Endothelial cell of umbilical vein (primary cell): ENCODE data around the gene NUDC. TPM values are rescaled to one million over a fixed set of nuclear protein-coding genes. Genes with fewer than 3 reads are reported as not detected.

Source experiments
- BruUV-seq: library from RNA; stranded (reverse); fragments of 400-500 nt; replicated peaks from 2 replicates; lab custom pipeline; 2021; lab: Mats Ljungman, UMichigan
- CTCF ChIA-PET: fragments of 300-600, 350-600 bp; sonication (Branson Sonifier 250); formaldehyde crosslinking; loops from one replicate; lab custom pipeline; 2021; ENCODE audit warnings: antibody characterized with exemption, inconsistent platforms; lab: Charles Lee
- POLR2A ChIA-PET: fragments of 300-600, 350-600 bp; sonication (Branson Sonifier 250); formaldehyde crosslinking; loops from one replicate; lab custom pipeline; 2021; ENCODE audit warnings: antibody characterized with exemption, inconsistent platforms; lab: Charles Lee
- DNase-seq: peaks from one replicate; pipeline ENCODE4 v3.0.0-alpha.2; 2011; ENCODE audit warnings: low read depth, low spot score
- FAIRE-seq: peaks from 2 replicates; lab custom pipeline; 2011; peaks lifted over from hg19 to GRCh38; lab: Jason Lieb, UNC
- H2AFZ ChIP-seq: 2 replicates; pipeline ENCODE4 v1.6.0; 2012; ENCODE audit warnings: low read depth, low read length, control low read depth, inconsistent platforms
- H3K27ac ChIP-seq: 2 replicates; pipeline ENCODE4 v1.5.1; 2011; ENCODE audit warnings: low read depth, mild to moderate bottlenecking, control low read depth, low read length, moderate library complexity; ENCODE audit not compliant: insufficient read depth
- H3K27me3 ChIP-seq, 2 experiments: 2 replicates each; pipeline versions ENCODE4 v1.6.0 to v1.6.1; 2011; ENCODE audit warnings: low read length in 2 of 2, mixed read lengths in 1 of 2; ENCODE audit not compliant: control insufficient read depth in 2 of 2, insufficient read depth in 2 of 2
- H3K36me3 ChIP-seq, 2 experiments: 2 replicates in 1 of 2; 3 replicates in 1 of 2; pipeline ENCODE4 v1.5.1; 2011; ENCODE audit warnings: low read length in 2 of 2, mild to moderate bottlenecking in 1 of 2, moderate library complexity in 1 of 2; ENCODE audit not compliant: control insufficient read depth in 2 of 2, insufficient read depth in 2 of 2; ENCODE audit errors: extremely low read depth in 1 of 2
- H3K4me1 ChIP-seq: 3 replicates; pipeline ENCODE4 v1.5.1; 2011; ENCODE audit warnings: mild to moderate bottlenecking, low read length; ENCODE audit not compliant: control insufficient read depth, insufficient read depth; ENCODE audit errors: extremely low read depth
- H3K4me2 ChIP-seq: 2 replicates; pipeline ENCODE4 v1.6.1; 2011; ENCODE audit warnings: low read length, control low read depth, mixed read lengths; ENCODE audit not compliant: insufficient read depth
- H3K4me3 ChIP-seq, 3 experiments: fragments of 200-600 bp in 1 of 3; sonication (generic), shearing (Covaris generic) in 1 of 3; replicated peaks in 1 of 3; 2 replicates each; pipeline ENCODE4 v1.5.1; 2011 to 2016; ENCODE audit warnings: control low read depth in 3 of 3, low read length in 3 of 3, mild to moderate bottlenecking in 2 of 3, inconsistent platforms in 1 of 3, low read depth in 1 of 3, moderate library complexity in 1 of 3; ENCODE audit not compliant: insufficient read depth in 1 of 3
- H3K79me2 ChIP-seq: 2 replicates; pipeline ENCODE4 v1.6.0; 2012; ENCODE audit warnings: low read length, inconsistent platforms; ENCODE audit not compliant: control insufficient read depth, insufficient read depth
- H3K9ac ChIP-seq: replicated peaks from 2 replicates; pipeline ENCODE3; 2011; ENCODE audit warnings: low read length, control low read depth; ENCODE audit not compliant: insufficient read depth; ENCODE audit errors: extremely low read depth
- H3K9me1 ChIP-seq: replicated peaks from 3 replicates; pipeline ENCODE4 v1.6.0; 2011; ENCODE audit warnings: mild to moderate bottlenecking, low read length; ENCODE audit not compliant: control insufficient read depth, insufficient read depth; ENCODE audit errors: extremely low read depth
- H3K9me3 ChIP-seq: replicated peaks from 2 replicates; pipeline ENCODE4 v1.5.1; 2012; ENCODE audit warnings: low read length, inconsistent platforms; ENCODE audit not compliant: control insufficient read depth, insufficient read depth
- H4K20me1 ChIP-seq: replicated peaks from 2 replicates; pipeline ENCODE3; 2011; ENCODE audit warnings: mild to moderate bottlenecking, low read length; ENCODE audit not compliant: control insufficient read depth, insufficient read depth; ENCODE audit errors: extremely low read depth
- EZH2 ChIP-seq: IDR thresholded peaks from 2 replicates; pipeline ENCODE4 v1.6.1; 2012; ENCODE audit warnings: borderline replicate concordance, low read depth, mild to moderate bottlenecking, moderate library complexity, low read length, inconsistent platforms; ENCODE audit not compliant: severe bottlenecking
- FOS ChIP-seq: IDR thresholded peaks from 2 replicates; pipeline ENCODE4 v1.6.1; 2011; ENCODE audit warnings: mild to moderate bottlenecking, low read length, moderate library complexity, borderline replicate concordance; ENCODE audit not compliant: insufficient read depth
- POLR2A ChIP-seq: IDR thresholded peaks from 2 replicates; pipeline ENCODE4 v1.6.1; 2012; ENCODE audit warnings: low read depth, mild to moderate bottlenecking, control low read depth, low read length
- dilution Hi-C: fragments of 300-500 bp; cut with MboI; formaldehyde crosslinking; loops from one replicate; pipeline ENCODE4 v1.15.0; 2019; ENCODE audit warnings: low sequenced_read_pairs; ENCODE audit not compliant: extremely low pct_ligation_motif_present
- intact Hi-C: fragments of 100-400 bp; cut with micrococcal nuclease; formaldehyde crosslinking; loops from one replicate; pipeline ENCODE4 v1.10.0; 2022
- polyA plus RNA-seq, 4 experiments: library from polyadenylated mRNA; depleted of rRNA in 3 of 4; stranded (reverse) in 3 of 4; unstranded in 1 of 4; fragments of >200 nt; gene quantifications; 2 replicates each; pipeline versions ENCODE4 v1.2.1 to v1.2.3, GENCODE V29; 2011 to 2012; ENCODE audit warnings: missing spikeins in 1 of 4
- total RNA-seq: library from RNA; stranded (reverse); gene quantifications from 2 replicates; pipeline ENCODE4 v1.2.3, GENCODE V29; 2021
- TF ChIP-seq, protein P1 (sequence below), 2 donors: IDR thresholded peaks; 1 replicate in 1 of 2; 2 replicates in 1 of 2; pipeline ENCODE4 v1.5.1; 2011; ENCODE audit warnings: low read length in 2 of 2, mild to moderate bottlenecking in 2 of 2, moderate library complexity in 2 of 2, control low read depth in 1 of 2, inconsistent platforms in 1 of 2, low read depth in 1 of 2; ENCODE audit not compliant: insufficient read depth in 1 of 2; ENCODE audit errors: extremely low read depth in 1 of 2

The NUDC gene
- total and polyA plus RNA-seq, 2 donors (not counting 3 experiments of a cell fraction or from before 2014, with no cell fraction given) = 42.5 to 102 TPM

DNA sequence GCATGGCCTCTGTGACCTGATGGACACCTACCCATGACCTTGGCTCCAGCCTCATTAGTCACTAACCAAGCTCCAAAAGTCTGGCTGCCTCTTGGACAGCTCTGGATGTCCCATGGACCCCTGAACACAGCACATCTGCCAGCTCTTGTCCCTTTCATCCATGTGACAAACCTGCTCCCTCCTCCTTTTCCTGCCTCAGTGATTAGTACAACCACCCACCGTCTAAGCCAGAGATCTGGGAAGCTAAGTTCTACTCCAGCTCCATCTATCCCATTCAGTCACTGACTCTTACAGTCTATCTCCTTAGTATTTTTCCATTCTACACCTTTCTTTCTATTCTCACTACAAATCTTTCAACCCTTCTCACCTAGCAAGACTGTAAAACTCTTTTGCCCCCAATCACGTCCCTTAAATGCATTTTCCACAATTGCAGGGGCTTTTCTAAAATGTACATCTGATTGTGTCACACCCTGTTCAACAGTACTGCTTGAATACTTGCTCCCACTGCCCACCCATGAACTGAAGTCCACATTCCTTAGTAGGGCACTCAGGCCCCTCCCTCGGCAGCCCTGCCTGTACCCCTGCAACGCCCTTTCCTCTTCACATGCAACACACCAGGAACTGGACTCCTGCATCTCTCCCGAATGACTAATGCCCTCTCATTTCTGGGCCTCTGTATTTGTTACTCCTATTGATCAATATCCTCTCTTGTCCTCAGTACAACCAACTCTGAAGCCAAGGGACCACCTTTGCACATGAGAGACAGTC is 38.7 kb upstream of the NUDC start:
- no peak for TF ChIP-seq EZH2
- no peak for TF ChIP-seq FOS
- no peak for TF ChIP-seq POLR2A
- H3K36me3 ChIP-seq = peaks cover 23 to 39% of the 10 kb centered on the region in 2 experiments
- DNase-seq (no peak), FAIRE-seq (no peak)
- no peak overlapping the region for H2AFZ ChIP-seq
- H3K4me3 ChIP-seq = no peak overlapping the region
- no TSS peak for BruUV-seq
- no peaks in the 10 kb centered on the region for H3K9me1 ChIP-seq
- no peaks in the 10 kb centered on the region for H3K79me2 ChIP-seq
- ChIA-PET POLR2A (no interaction called here), CTCF (interaction anchor here (0.9 to 2.4 kb wide), 5 partner anchors 10 to 281 kb away, joined by 3 to 13 read pairs (median 3); no protein-coding TSS in a partner anchor)
- dilution Hi-C loops = no loop called here
- intact Hi-C loops = no loop called here
- no peak overlapping the region for H3K27ac ChIP-seq
- no peak overlapping the region for H3K9ac ChIP-seq
- no peaks in the 10 kb centered on the region for H3K27me3 ChIP-seq
- H3K4me1 ChIP-seq = no peaks in the 10 kb centered on the region
- no peaks in the 10 kb centered on the region for H4K20me1 ChIP-seq
- H3K9me3 ChIP-seq = no peaks in the 10 kb centered on the region
- H3K4me2 ChIP-seq = no peak overlapping the region

DNA sequence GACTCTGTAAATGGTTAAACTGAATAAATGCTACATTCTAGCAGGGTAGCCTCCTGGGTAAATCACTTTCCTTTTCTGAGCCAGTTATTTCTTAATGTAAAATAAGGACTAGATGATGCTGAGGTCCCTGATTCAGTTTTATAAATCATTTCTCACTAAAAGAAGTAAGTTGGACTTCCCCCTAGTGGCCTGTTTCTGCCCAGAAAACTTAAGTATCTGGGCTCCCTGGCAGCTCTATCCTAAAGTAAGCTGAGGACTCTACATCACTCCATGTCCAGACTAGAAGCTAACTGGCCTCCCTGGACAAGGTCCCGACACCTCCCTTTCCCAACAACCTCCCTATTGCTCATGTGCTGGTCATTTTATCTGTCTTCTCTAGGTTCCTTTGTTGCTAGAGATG is 34.4 kb upstream of the NUDC start:
- TF ChIP-seq, protein P1, sequence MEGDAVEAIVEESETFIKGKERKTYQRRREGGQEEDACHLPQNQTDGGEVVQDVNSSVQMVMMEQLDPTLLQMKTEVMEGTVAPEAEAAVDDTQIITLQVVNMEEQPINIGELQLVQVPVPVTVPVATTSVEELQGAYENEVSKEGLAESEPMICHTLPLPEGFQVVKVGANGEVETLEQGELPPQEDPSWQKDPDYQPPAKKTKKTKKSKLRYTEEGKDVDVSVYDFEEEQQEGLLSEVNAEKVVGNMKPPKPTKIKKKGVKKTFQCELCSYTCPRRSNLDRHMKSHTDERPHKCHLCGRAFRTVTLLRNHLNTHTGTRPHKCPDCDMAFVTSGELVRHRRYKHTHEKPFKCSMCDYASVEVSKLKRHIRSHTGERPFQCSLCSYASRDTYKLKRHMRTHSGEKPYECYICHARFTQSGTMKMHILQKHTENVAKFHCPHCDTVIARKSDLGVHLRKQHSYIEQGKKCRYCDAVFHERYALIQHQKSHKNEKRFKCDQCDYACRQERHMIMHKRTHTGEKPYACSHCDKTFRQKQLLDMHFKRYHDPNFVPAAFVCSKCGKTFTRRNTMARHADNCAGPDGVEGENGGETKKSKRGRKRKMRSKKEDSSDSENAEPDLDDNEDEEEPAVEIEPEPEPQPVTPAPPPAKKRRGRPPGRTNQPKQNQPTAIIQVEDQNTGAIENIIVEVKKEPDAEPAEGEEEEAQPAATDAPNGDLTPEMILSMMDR (IDR thresholded peaks at IDR 0.05; ENCODE audit: extremely low read depth in 1 of 2, insufficient read depth in 1 of 2, low read depth in 1 of 2, low read length in 2 of 2) = peak; percentile 30 to 40
- no peak for TF ChIP-seq POLR2A
- H3K79me2 ChIP-seq = peaks cover 18% of the 10 kb centered on the region
- H3K4me2 ChIP-seq = no peak overlapping the region

More for the DNA sequence above, 34.4 kb upstream of the NUDC start:
- Histone ChIP-seq H3K4me1 (peaks cover 6% of the 10 kb centered on the region), H4K20me1 (no peaks in the 10 kb centered on the region), H3K27ac (no peak overlapping the region), H3K9me3 (no peaks in the 10 kb centered on the region), H3K36me3 (peaks cover 23 to 32% of the 10 kb centered on the region in 2 experiments), H3K4me3 (no peak overlapping the region), H3K27me3 (no peaks in the 10 kb centered on the region), H3K9me1 (no peaks in the 10 kb centered on the region), H2AFZ (no peak overlapping the region), H3K9ac (no peak overlapping the region)
- dilution Hi-C loops (no loop called here), intact Hi-C loops (no loop called here)
- peak; percentile 60 for FAIRE-seq
- POLR2A ChIA-PET = no interaction called here
- DNase-seq = peak; percentile 27
- CTCF ChIA-PET = interaction anchor here (0.6 to 2.7 kb wide), 18 partner anchors 8 to 387 kb away, joined by 3 to 18 read pairs (median 4); partner anchors contain the start of genes GPATCH3 and ZDHHC18
- no TSS peak for BruUV-seq
